AG04449 (cell line): Measurements from ENCODE around the gene TOMM22.

ENCODE experiments used
- CTCF ChIA-PET: fragments of 350-600 bp; formaldehyde crosslinking; extraction: SDS; loops from one replicate; lab custom pipeline; 2021; ENCODE audit warnings: antibody characterized with exemption; lab: Yijun Ruan, JAX
- POLR2A ChIA-PET: fragments of 400-600, 350-600 bp; formaldehyde crosslinking; extraction: SDS; loops from one replicate; lab custom pipeline; 2020; ENCODE audit warnings: antibody characterized with exemption, inconsistent platforms; lab: Yijun Ruan, JAX
- DNase-seq: peaks from one replicate; pipeline ENCODE4 v3.0.0-alpha.2; 2010; ENCODE audit warnings: low read depth, low spot score
- H3K4me3 ChIP-seq: 2 replicates; pipeline ENCODE4 v1.5.1; 2011; ENCODE audit warnings: low read depth, mild to moderate bottlenecking, control low read depth, low read length
- TF ChIP-seq, protein P1 (sequence below): IDR thresholded peaks from one replicate; pipeline ENCODE4 v1.5.1; 2011; ENCODE audit warnings: mild to moderate bottlenecking, moderate library complexity, low read length, control low read depth, inconsistent platforms; ENCODE audit not compliant: insufficient read depth; ENCODE audit errors: missing control alignments

The TOMM22 gene

GRCh38 chr22:38709306-38709705, 27.5 kb downstream of the TOMM22 start:
- POLR2A ChIA-PET = no interaction called here
- no peak for DNase-seq
- TF ChIP-seq, protein P1, sequence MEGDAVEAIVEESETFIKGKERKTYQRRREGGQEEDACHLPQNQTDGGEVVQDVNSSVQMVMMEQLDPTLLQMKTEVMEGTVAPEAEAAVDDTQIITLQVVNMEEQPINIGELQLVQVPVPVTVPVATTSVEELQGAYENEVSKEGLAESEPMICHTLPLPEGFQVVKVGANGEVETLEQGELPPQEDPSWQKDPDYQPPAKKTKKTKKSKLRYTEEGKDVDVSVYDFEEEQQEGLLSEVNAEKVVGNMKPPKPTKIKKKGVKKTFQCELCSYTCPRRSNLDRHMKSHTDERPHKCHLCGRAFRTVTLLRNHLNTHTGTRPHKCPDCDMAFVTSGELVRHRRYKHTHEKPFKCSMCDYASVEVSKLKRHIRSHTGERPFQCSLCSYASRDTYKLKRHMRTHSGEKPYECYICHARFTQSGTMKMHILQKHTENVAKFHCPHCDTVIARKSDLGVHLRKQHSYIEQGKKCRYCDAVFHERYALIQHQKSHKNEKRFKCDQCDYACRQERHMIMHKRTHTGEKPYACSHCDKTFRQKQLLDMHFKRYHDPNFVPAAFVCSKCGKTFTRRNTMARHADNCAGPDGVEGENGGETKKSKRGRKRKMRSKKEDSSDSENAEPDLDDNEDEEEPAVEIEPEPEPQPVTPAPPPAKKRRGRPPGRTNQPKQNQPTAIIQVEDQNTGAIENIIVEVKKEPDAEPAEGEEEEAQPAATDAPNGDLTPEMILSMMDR = no peak
- H3K4me3 ChIP-seq = no peak overlapping the region
- CTCF ChIA-PET = interaction anchor here (1.5 to 3.6 kb wide), 3 partner anchors 9 to 16 kb away, joined by 5 to 15 read pairs (median 13); no protein-coding TSS in a partner anchor

DNA sequence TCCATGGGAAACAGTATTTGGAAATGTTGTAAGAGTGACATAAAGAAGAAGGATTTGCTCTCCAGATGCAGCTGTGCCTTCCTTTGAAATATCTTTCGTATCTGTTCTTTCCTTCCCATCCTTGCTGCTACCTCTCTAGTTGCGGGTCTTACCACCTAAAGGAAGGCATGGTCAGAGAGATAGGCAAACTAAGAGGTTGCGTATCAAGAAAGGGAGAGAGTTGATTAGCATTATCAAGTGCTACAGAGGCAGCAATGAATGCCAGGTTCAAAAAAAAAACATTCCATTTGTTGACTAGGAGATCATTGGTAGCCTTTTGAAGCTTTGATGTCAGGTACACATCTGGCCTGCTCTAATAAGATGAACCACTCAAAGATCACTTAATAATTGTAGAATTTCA, 28.6 kb downstream of the TOMM22 start:
- TF ChIP-seq, protein P1 = no peak
- CTCF ChIA-PET = interaction anchor here (3.4 to 3.6 kb wide), 2 partner anchors 8 to 14 kb away, joined by 13 to 15 read pairs; no protein-coding TSS in a partner anchor
- no peak for DNase-seq
- POLR2A ChIA-PET = no interaction called here
- H3K4me3 ChIP-seq = no peak overlapping the region

- no peak for DNase-seq
- ChIA-PET CTCF (interaction anchor here (0.6 to 3.4 kb wide), 2 partner anchors 14 to 170 kb away, joined by 3 to 15 read pairs; no protein-coding TSS in a partner anchor), POLR2A (no interaction called here)
- no peak overlapping the region for H3K4me3 ChIP-seq
- TF ChIP-seq, protein P1 = no peak
These were observed 29.1 kb downstream of the TOMM22 start for GRCh38 chr22:38710866-38711265.

DNA sequence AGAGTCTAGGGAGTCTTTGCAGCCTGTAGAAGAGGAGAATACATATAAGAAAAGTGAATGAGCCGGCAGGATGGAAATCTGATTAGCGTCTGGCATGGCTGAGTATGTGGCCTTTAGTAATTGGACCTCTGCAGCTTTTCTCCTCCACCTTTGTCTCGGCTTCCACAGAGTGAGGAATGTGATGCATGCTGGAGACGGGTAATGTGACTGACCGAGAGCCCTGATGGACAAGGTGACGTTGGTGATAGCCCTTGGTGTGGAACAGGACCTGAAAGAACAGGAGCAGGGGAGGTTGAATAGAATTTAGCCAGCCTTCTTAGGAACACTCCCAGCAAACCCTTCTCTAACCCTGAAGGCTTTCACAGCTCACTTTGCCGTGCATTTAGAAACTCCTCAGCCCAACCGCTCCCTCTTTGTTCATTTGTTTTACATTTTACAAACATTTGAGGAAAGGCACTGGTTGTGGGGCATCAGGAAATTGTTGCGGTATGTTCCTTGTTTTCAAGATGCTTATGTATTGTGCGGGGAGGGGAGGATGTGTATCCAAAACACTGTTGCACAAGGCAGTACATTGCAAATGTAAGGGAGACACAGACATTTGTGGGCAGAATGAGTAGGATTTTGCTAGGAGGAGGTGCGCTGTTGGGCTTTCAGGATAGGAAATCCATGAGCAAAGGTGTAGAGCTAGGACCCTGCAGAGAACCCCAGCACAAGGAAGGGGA, 30.9 kb downstream of the TOMM22 start:
- TF ChIP-seq, protein P1 = no peak
- H3K4me3 ChIP-seq = no peak overlapping the region
- DNase-seq = no peak
- CTCF ChIA-PET = interaction anchor here (1.1 to 3.4 kb wide), 3 partner anchors 8 to 13 kb away, joined by 4 to 15 read pairs (median 11); no protein-coding TSS in a partner anchor
- POLR2A ChIA-PET = no interaction called here

- H3K4me3 ChIP-seq = no peak overlapping the region
- DNase-seq = no peak
- POLR2A ChIA-PET = no interaction called here
- CTCF ChIA-PET = interaction anchor here (2.6 kb wide), 1 partner anchor 11 kb away, joined by 11 read pairs; no protein-coding TSS in a partner anchor
- TF ChIP-seq, protein P1 = no peak
These were observed 32.2 kb downstream of the TOMM22 start for GRCh38 chr22:38713921-38714320.

DNA sequence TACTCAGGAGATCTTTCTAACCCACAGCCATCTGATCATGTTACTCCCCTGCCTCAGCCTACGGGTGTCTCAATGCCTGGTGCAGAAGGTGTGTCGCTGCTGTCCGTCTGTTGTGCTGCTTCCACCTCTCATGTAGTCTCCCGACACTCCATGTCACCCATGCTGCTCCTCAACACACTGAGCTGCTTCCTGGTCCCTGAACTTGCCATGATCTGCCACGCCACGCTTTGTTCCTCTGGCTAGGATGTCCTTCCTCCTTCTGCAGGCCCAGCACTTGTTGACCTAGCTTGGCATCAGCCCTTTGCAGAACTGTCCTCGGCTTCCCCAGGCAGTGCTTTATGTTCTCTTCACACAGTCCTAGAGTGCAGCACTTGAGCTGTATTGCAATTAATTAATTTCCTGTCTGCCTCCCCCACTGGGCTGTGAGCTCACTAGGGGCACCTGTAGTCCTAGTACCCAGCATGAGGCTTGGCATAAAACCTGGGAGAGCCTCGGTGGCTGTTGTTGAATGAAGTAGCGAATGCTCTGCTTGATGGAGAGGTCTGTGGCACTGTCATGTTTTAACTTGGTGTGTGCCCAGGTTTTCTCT, 33.5 kb downstream of the TOMM22 start:
- no peak for DNase-seq
- CTCF ChIA-PET = interaction anchor here (0.9 to 2.6 kb wide), 7 partner anchors 8 to 33 kb away, joined by 3 to 11 read pairs (median 4); partner anchors contain the start of gene TOMM22
- H3K4me3 ChIP-seq = no peak overlapping the region
- TF ChIP-seq, protein P1 = no peak
- POLR2A ChIA-PET = interaction anchor here (0.6 kb wide), 1 partner anchor 10 kb away, joined by 4 read pairs; the partner anchor contains the start of gene GTPBP1
